ENCODE measurements around the gene ALOXE3. TPM values are rescaled to one million over a fixed set of nuclear protein-coding genes. Genes with fewer than 3 reads are reported as not detected.

The ALOXE3 gene
- total and polyA plus RNA-seq, 2 donors, result 1.2 TPM; not detected in 1

- peaks cover 26 to 31% of the 10 kb centered on the region in 2 donors for H3K36me3 ChIP-seq (ENCODE audit: control insufficient read depth in 2 of 2, insufficient read depth in 2 of 2, low read length in 1 of 2)
- H3K27ac ChIP-seq (ENCODE audit: low read depth in 1 of 2, low read length in 1 of 2), result peak overlapping the region; percentile 87 to 99
- peak overlapping the region; percentile 98 to 100 for H3K4me3 ChIP-seq (ENCODE audit: low read length in 2 of 2)
- 87% methylated on average over 19 of the region's 19 CpGs for WGBS
- no peaks in the 10 kb centered on the region for H3K27me3 ChIP-seq (ENCODE audit: control insufficient read depth in 2 of 2, insufficient read depth in 1 of 2, low read length in 1 of 2)
- peaks cover 0 to 6% of the 10 kb centered on the region in 2 donors for H3K9me3 ChIP-seq (ENCODE audit: control insufficient read depth in 2 of 2, insufficient read depth in 1 of 2, low read length in 1 of 2)
- H3K4me1 ChIP-seq (ENCODE audit: control insufficient read depth in 2 of 2, insufficient read depth in 2 of 2, low read length in 2 of 2), result peaks cover 38 to 71% of the 10 kb centered on the region in 2 donors
- no peak for DNase-seq (ENCODE audit: low read depth in 6 of 9, low spot score in 9 of 9)
These were observed 43.2 kb upstream of the ALOXE3 start for GRCh38 chr17:8161289-8162232.

DNA sequence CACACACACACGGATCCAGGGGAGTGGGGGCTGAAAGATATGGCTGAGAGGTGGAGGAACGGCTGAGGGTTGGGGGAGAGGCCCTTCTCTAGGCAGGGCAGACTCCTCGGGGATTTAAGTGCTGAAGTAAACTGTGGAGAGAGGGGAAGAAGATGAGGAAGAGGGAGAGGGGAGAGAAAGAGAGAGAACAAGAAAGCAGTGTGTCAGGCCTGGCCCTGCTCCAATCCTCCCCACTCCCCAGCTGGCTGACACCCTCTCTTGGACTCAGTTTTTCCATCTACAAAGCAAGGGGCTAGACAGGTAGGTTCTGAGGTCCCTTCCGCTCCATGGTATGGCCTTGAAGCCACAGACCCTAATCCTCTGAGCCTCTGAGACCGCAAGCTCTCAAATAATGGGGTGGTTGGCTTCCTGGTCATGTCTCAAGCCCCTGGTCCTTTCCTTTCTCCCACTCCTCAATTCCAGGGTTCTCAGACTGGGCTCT lies 42.5 kb upstream of the ALOXE3 start:
- no peak for DNase-seq (ENCODE audit: low read depth in 6 of 9, low spot score in 9 of 9)
- H3K27me3 ChIP-seq (ENCODE audit: control insufficient read depth in 2 of 2, insufficient read depth in 1 of 2, low read length in 1 of 2), result no peaks in the 10 kb centered on the region
- WGBS, result 91% methylated on average over 5 of the region's 5 CpGs
- no peak overlapping the region for H3K4me3 ChIP-seq (ENCODE audit: low read length in 2 of 2)
- peaks cover 0 to 6% of the 10 kb centered on the region in 2 donors for H3K9me3 ChIP-seq (ENCODE audit: control insufficient read depth in 2 of 2, insufficient read depth in 1 of 2, low read length in 1 of 2)
- no peak overlapping the region for H3K27ac ChIP-seq (ENCODE audit: low read depth in 1 of 2, low read length in 1 of 2)
- H3K36me3 ChIP-seq (ENCODE audit: control insufficient read depth in 2 of 2, insufficient read depth in 2 of 2, low read length in 1 of 2), result peaks cover 26 to 31% of the 10 kb centered on the region in 2 donors
- H3K4me1 ChIP-seq (ENCODE audit: control insufficient read depth in 2 of 2, insufficient read depth in 2 of 2, low read length in 2 of 2), result peaks cover 40 to 76% of the 10 kb centered on the region in 2 donors

- peak overlapping the region in 1 of 2 donors; percentile 21 for H3K27ac ChIP-seq (ENCODE audit: low read depth in 1 of 2, low read length in 1 of 2)
- H3K36me3 ChIP-seq (ENCODE audit: control insufficient read depth in 2 of 2, insufficient read depth in 2 of 2, low read length in 1 of 2), result peaks cover 26 to 31% of the 10 kb centered on the region in 2 donors
- peaks cover 46 to 81% of the 10 kb centered on the region in 2 donors for H3K4me1 ChIP-seq (ENCODE audit: control insufficient read depth in 2 of 2, insufficient read depth in 2 of 2, low read length in 2 of 2)
- no peak for DNase-seq (ENCODE audit: low read depth in 6 of 9, low spot score in 9 of 9)
- no peaks in the 10 kb centered on the region for H3K27me3 ChIP-seq (ENCODE audit: control insufficient read depth in 2 of 2, insufficient read depth in 1 of 2, low read length in 1 of 2)
- 91% methylated on average over 4 of the region's 4 CpGs for WGBS
- no peak overlapping the region for H3K4me3 ChIP-seq (ENCODE audit: low read length in 2 of 2)
- peaks cover 0 to 6% of the 10 kb centered on the region in 2 donors for H3K9me3 ChIP-seq (ENCODE audit: control insufficient read depth in 2 of 2, insufficient read depth in 1 of 2, low read length in 1 of 2)
These were observed 41.9 kb upstream of the ALOXE3 start for GRCh38 chr17:8160224-8160577.

- DNase-seq (ENCODE audit: low read depth in 6 of 9, low spot score in 9 of 9), result no peak
- Histone ChIP-seq H3K9me3 (ENCODE audit: control insufficient read depth in 2 of 2, insufficient read depth in 1 of 2, low read length in 1 of 2) (peaks cover 0 to 6% of the 10 kb centered on the region in 2 donors), H3K4me3 (ENCODE audit: low read length in 2 of 2) (no peak overlapping the region), H3K36me3 (ENCODE audit: control insufficient read depth in 2 of 2, insufficient read depth in 2 of 2, low read length in 1 of 2) (peaks cover 26 to 31% of the 10 kb centered on the region in 2 donors), H3K4me1 (ENCODE audit: control insufficient read depth in 2 of 2, insufficient read depth in 2 of 2, low read length in 2 of 2) (peaks cover 50 to 81% of the 10 kb centered on the region in 2 donors), H3K27me3 (ENCODE audit: control insufficient read depth in 2 of 2, insufficient read depth in 1 of 2, low read length in 1 of 2) (no peaks in the 10 kb centered on the region), H3K27ac (ENCODE audit: low read depth in 1 of 2, low read length in 1 of 2) (peak overlapping the region in 1 of 2 donors; percentile 55)
- 95% methylated on average over 4 of the region's 4 CpGs for WGBS
These were observed 41.3 kb upstream of the ALOXE3 start for GRCh38 chr17:8159459-8160223.

- Histone ChIP-seq H3K36me3 (ENCODE audit: control insufficient read depth in 2 of 2, insufficient read depth in 2 of 2, low read length in 1 of 2) (peaks cover 26 to 31% of the 10 kb centered on the region in 2 donors), H3K27me3 (ENCODE audit: control insufficient read depth in 2 of 2, insufficient read depth in 1 of 2, low read length in 1 of 2) (no peaks in the 10 kb centered on the region), H3K4me3 (ENCODE audit: low read length in 2 of 2) (no peak overlapping the region), H3K4me1 (ENCODE audit: control insufficient read depth in 2 of 2, insufficient read depth in 2 of 2, low read length in 2 of 2) (peaks cover 50 to 81% of the 10 kb centered on the region in 2 donors), H3K27ac (ENCODE audit: low read depth in 1 of 2, low read length in 1 of 2) (peak overlapping the region; percentile 34 to 87), H3K9me3 (ENCODE audit: control insufficient read depth in 2 of 2, insufficient read depth in 1 of 2, low read length in 1 of 2) (peaks cover 0 to 3% of the 10 kb centered on the region in 2 donors)
- WGBS, result 73% methylated on average over 3 of the region's 3 CpGs
- DNase-seq (ENCODE audit: low read depth in 6 of 9, low spot score in 9 of 9), result no peak
These were observed 40.7 kb upstream of the ALOXE3 start for GRCh38 chr17:8159032-8159400.

- H3K27ac ChIP-seq (ENCODE audit: low read depth in 1 of 2, low read length in 1 of 2), result peak overlapping the region; percentile 73 to 87
- peaks cover 0 to under 1% of the 10 kb centered on the region in 2 donors for H3K9me3 ChIP-seq (ENCODE audit: control insufficient read depth in 2 of 2, insufficient read depth in 1 of 2, low read length in 1 of 2)
- H3K4me1 ChIP-seq (ENCODE audit: control insufficient read depth in 2 of 2, insufficient read depth in 2 of 2, low read length in 2 of 2), result peaks cover 46 to 81% of the 10 kb centered on the region in 2 donors
- H3K36me3 ChIP-seq (ENCODE audit: control insufficient read depth in 2 of 2, insufficient read depth in 2 of 2, low read length in 1 of 2), result peaks cover 26 to 31% of the 10 kb centered on the region in 2 donors
- WGBS, result 60% methylated on average over 20 of the region's 20 CpGs
- peak in 5 of 9 donors; percentile 67 to 89 (median 81) for DNase-seq (ENCODE audit: low read depth in 6 of 9, low spot score in 9 of 9)
- H3K4me3 ChIP-seq (ENCODE audit: low read length in 2 of 2), result no peak overlapping the region
- no peaks in the 10 kb centered on the region for H3K27me3 ChIP-seq (ENCODE audit: control insufficient read depth in 2 of 2, insufficient read depth in 1 of 2, low read length in 1 of 2)
These were observed 40.1 kb upstream of the ALOXE3 start for GRCh38 chr17:8158267-8159031.

DNA sequence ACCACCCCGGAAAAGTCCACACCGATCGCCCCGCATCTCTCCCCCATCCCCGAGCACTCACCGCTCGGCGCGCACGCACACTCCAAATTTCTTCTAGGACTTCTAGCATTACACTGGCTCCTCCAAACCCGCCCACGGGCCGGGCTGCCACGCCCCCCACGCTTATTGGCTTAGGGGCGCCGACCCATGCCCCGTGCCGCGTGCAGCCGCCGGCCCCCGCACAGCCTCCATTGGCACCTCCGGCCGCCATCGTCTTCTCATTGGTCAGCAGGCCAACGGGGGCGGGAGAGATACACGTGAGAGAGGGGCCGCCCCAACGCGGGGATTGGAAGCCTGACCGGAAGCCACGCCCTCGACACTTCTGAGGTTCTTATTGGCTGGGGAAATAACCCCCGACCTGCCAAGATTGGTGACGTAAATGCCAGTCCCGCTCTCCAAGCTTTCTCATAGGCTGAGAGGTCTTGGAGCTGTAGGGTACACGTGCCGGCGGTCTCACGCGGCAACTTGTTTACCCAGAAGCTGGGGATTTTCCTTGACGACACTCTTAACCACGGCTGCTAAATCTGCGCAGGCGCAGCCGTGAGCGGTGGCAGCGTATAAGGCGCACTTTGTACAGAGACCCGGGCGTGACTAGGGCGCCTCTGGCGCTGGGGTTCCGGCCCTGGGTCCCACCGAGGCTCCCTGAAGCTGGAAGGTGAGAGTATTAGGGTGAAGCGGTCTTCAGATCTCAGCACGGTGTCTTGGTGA lies 38.1 kb upstream of the ALOXE3 start:
- peak; percentile 97 to 100 (median 100) for DNase-seq (ENCODE audit: low read depth in 6 of 9, low spot score in 9 of 9)
- H3K27ac ChIP-seq (ENCODE audit: low read depth in 1 of 2, low read length in 1 of 2), result peak overlapping the region; percentile 94 to 99
- H3K4me1 ChIP-seq (ENCODE audit: control insufficient read depth in 2 of 2, insufficient read depth in 2 of 2, low read length in 2 of 2), result peaks cover 40 to 89% of the 10 kb centered on the region in 2 donors
- under 1% methylated on average over 59 of the region's 59 CpGs for WGBS
- peaks cover 22 to 27% of the 10 kb centered on the region in 2 donors for H3K36me3 ChIP-seq (ENCODE audit: control insufficient read depth in 2 of 2, insufficient read depth in 2 of 2, low read length in 1 of 2)
- H3K9me3 ChIP-seq (ENCODE audit: control insufficient read depth in 2 of 2, insufficient read depth in 1 of 2, low read length in 1 of 2), result no peaks in the 10 kb centered on the region
- H3K27me3 ChIP-seq (ENCODE audit: control insufficient read depth in 2 of 2, insufficient read depth in 1 of 2, low read length in 1 of 2), result no peaks in the 10 kb centered on the region
- H3K4me3 ChIP-seq (ENCODE audit: low read length in 2 of 2), result peak overlapping the region; percentile 53

GRCh38 chr17:8155996-8156245 lies 37.6 kb upstream of the ALOXE3 start:
- peaks cover 39 to 87% of the 10 kb centered on the region in 2 donors for H3K4me1 ChIP-seq (ENCODE audit: control insufficient read depth in 2 of 2, insufficient read depth in 2 of 2, low read length in 2 of 2)
- peaks cover 17 to 22% of the 10 kb centered on the region in 2 donors for H3K36me3 ChIP-seq (ENCODE audit: control insufficient read depth in 2 of 2, insufficient read depth in 2 of 2, low read length in 1 of 2)
- H3K4me3 ChIP-seq (ENCODE audit: low read length in 2 of 2), result peak overlapping the region; percentile 53
- no peaks in the 10 kb centered on the region for H3K27me3 ChIP-seq (ENCODE audit: control insufficient read depth in 2 of 2, insufficient read depth in 1 of 2, low read length in 1 of 2)
- peak overlapping the region; percentile 91 to 94 for H3K27ac ChIP-seq (ENCODE audit: low read depth in 1 of 2, low read length in 1 of 2)
- DNase-seq (ENCODE audit: low read depth in 6 of 9, low spot score in 9 of 9), result no peak
- H3K9me3 ChIP-seq (ENCODE audit: control insufficient read depth in 2 of 2, insufficient read depth in 1 of 2, low read length in 1 of 2), result no peaks in the 10 kb centered on the region
- 6% methylated on average over 11 of the region's 11 CpGs for WGBS
